ENCODE results near the gene TMEM150A. TPM values are rescaled to one million over a fixed set of nuclear protein-coding genes. Genes with fewer than 3 reads are reported as not detected.

The TMEM150A gene
- total RNA-seq, 1 experiment from 2014 or later: 19.3 TPM

DNA sequence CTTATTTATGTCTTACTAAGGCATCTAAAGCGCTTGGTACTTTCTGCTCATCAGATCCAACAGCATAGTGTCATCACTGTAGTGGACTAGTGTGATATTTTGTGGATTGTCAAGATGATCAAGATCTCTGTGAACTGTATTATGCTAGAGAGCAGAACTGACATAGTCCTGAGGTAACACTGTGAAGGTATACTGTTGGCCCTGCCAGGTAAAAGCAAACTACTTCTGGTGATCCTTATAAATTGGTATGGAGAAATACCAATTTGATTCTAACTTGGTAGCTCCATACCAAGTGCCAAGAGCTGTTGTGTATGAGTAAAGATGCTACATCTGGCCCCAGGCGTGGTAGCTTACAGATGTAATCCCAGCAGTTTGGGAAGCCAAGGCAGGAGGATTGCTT lies 49.6 kb upstream of the TMEM150A start:
- Histone ChIP-seq H4K8ac (replicated peaks; ENCODE audit: insufficient read length, low read depth, low read length) (no peak overlapping the region), H3K18ac (ENCODE audit: insufficient read length, low read depth, low read length) (no peak overlapping the region), H2BK20ac (ENCODE audit: low read depth, low read length, poor library complexity, severe bottlenecking) (no peak overlapping the region), H3K4me2 (ENCODE audit: insufficient read depth, insufficient read length, low read length) (no peak overlapping the region), H3K27ac (ENCODE audit: insufficient read length, low read depth, low read length) (no peak overlapping the region), H3K4me1 (ENCODE audit: insufficient read depth, low read length) (no peaks in the 10 kb centered on the region), H3K56ac (ENCODE audit: insufficient read length, low read depth, low read length) (no peak overlapping the region), H4K20me1 (ENCODE audit: control insufficient read depth, insufficient read depth, insufficient read length) (no peaks in the 10 kb centered on the region), H2BK12ac (ENCODE audit: insufficient read length, low read depth, low read length) (no peak overlapping the region), H2BK120ac (ENCODE audit: low read depth, low read length, poor library complexity, severe bottlenecking) (no peak overlapping the region), H4K91ac (ENCODE audit: insufficient read length, low read depth, low read length) (no peak overlapping the region), H3K14ac (ENCODE audit: insufficient read depth, low read length) (no peak overlapping the region), H3K79me1 (ENCODE audit: insufficient read depth, low read depth, low read length, poor library complexity, severe bottlenecking) (no peaks in the 10 kb centered on the region), H3K79me2 (ENCODE audit: insufficient read depth, low read length) (no peaks in the 10 kb centered on the region), H2BK15ac (ENCODE audit: low read depth, low read length) (no peak overlapping the region), H2AK5ac (ENCODE audit: insufficient read length, low read length) (no peak overlapping the region), H3K23ac (ENCODE audit: insufficient read length, low read depth, low read length) (no peak overlapping the region), H2BK5ac (ENCODE audit: insufficient read length, low read length) (no peak overlapping the region), H3K23me2 (ENCODE audit: insufficient read length, low read depth, low read length, poor library complexity, severe bottlenecking) (no peaks in the 10 kb centered on the region), H4K5ac (ENCODE audit: insufficient read length, low read depth, low read length) (no peak overlapping the region), H3K9me3 (ENCODE audit: control insufficient read depth, low read depth, low read length) (no peaks in the 10 kb centered on the region), H3K27me3 (ENCODE audit: insufficient read depth, low read length) (no peaks in the 10 kb centered on the region), H3K9ac (ENCODE audit: extremely low read depth, insufficient read length, low read length) (no peak overlapping the region), H3T11ph (ENCODE audit: low read length) (no peak overlapping the region), H2AFZ (ENCODE audit: low read length) (no peak overlapping the region), H3K4ac (ENCODE audit: low read depth, low read length) (no peak overlapping the region)
- DNase-seq: no peak
- Mint-ChIP-seq H3K27me3 (ENCODE audit: low read depth) (no peaks in the 10 kb centered on the region), H3K9me3 (no peaks in the 10 kb centered on the region), H3K36me3 (ENCODE audit: insufficient read depth in 1 of 3, low read depth in 3 of 3) (peaks cover 32 to 70% (median 61%) of the 10 kb centered on the region in 3 experiments; a peak in 6 of 7 replicates), H3K4me3 (no peak overlapping the region), H3K27ac (no peak overlapping the region), H3K4me1 (peaks cover 4% of the 10 kb centered on the region in 2 experiments; a peak in 2 of 4 replicates)
- TF ChIP-seq CTCF (conservative IDR thresholded peaks at IDR 0.05): no peak
- WGBS (ENCODE audit: extremely low coverage, insufficient read length, low lambda C conversion rate): no CpG with 5 or more reads among the region's 2 CpGs

All from H9 (cell line).